OCI-LY7 (cell line): Measurements from ENCODE around the gene CTNND2. TPM values are rescaled to one million over a fixed set of nuclear protein-coding genes. Genes with fewer than 3 reads are reported as not detected.

Experiments used
- BruUV-seq: library from RNA; stranded (reverse); fragments of 400-500 nt; replicated peaks from 2 replicates; lab custom pipeline; 2021; lab: Mats Ljungman, UMichigan
- CTCF ChIA-PET: fragments of 300-600 bp; sonication (Branson Sonifier 250); formaldehyde crosslinking; loops from one replicate; lab custom pipeline; 2022; ENCODE audit warnings: antibody characterized with exemption; ENCODE audit not compliant: unreplicated experiment; lab: Charles Lee
- POLR2A ChIA-PET: fragments of 300-600 bp; sonication (Branson Sonifier 250); formaldehyde crosslinking; loops from one replicate; lab custom pipeline; 2022; ENCODE audit warnings: antibody characterized with exemption; lab: Charles Lee
- DNase-seq: peaks from one replicate; pipeline ENCODE4 v3.0.0-alpha.2; 2015; ENCODE audit warnings: low spot score
- H2AFZ ChIP-seq: fragments of 200-600 bp; sonication (generic), shearing (Covaris generic); 2 replicates; pipeline ENCODE4 v1.6.1; 2014; ENCODE audit warnings: mild to moderate bottlenecking, antibody characterized with exemption, low read length, moderate library complexity
- H3K27ac ChIP-seq: fragments of 200-600 bp; sonication (generic); 2 replicates; pipeline ENCODE4 v1.5.1; 2014; ENCODE audit warnings: mixed run types, low read depth, mild to moderate bottlenecking, moderate library complexity, low read length, inconsistent platforms; ENCODE audit not compliant: poor library complexity, severe bottlenecking
- H3K36me3 ChIP-seq: fragments of 200-600 bp; sonication (generic); 2 replicates; pipeline ENCODE4 v1.6.1; 2014; ENCODE audit warnings: mild to moderate bottlenecking, antibody characterized with exemption, low read length, moderate library complexity, mixed read lengths; ENCODE audit not compliant: insufficient read depth
- H3K4me1 ChIP-seq: fragments of 200-600 bp; sonication (generic); 2 replicates; pipeline ENCODE4 v1.5.1; 2014; ENCODE audit warnings: mild to moderate bottlenecking, low read length; ENCODE audit not compliant: insufficient read depth, poor library complexity, severe bottlenecking
- H3K4me2 ChIP-seq: fragments of 200-600 bp; sonication (generic); 2 replicates; pipeline ENCODE4 v1.6.1; 2014; ENCODE audit warnings: mild to moderate bottlenecking, low read length
- H3K4me3 ChIP-seq: fragments of 200-600 bp; sonication (generic); 2 replicates; pipeline ENCODE4 v1.5.1; 2014; ENCODE audit warnings: mild to moderate bottlenecking, low read depth, low read length; ENCODE audit not compliant: poor library complexity, severe bottlenecking
- H3K79me2 ChIP-seq: fragments of 200-600 bp; sonication (generic); 2 replicates; pipeline ENCODE4 v1.6.1; 2016; ENCODE audit warnings: low read depth, mild to moderate bottlenecking, low read length, moderate library complexity, mixed read lengths; ENCODE audit not compliant: insufficient read depth
- H3K9me2 ChIP-seq: fragments of 200-600 bp; sonication (generic); 2 replicates; pipeline ENCODE4 v1.6.1; 2016; ENCODE audit warnings: mild to moderate bottlenecking, low read length, mixed read lengths; ENCODE audit not compliant: insufficient read depth
- H3K9me3 ChIP-seq: fragments of 200-600 bp; sonication (generic); 2 replicates; pipeline ENCODE4 v1.6.1; 2014; ENCODE audit warnings: mild to moderate bottlenecking, mixed run types, low read length, mixed read lengths
- H4K20me1 ChIP-seq: fragments of 200-600 bp; sonication (generic); 2 replicates; pipeline ENCODE4 v1.6.1; 2014; ENCODE audit warnings: mild to moderate bottlenecking, antibody characterized with exemption, low read length, moderate library complexity, mixed read lengths; ENCODE audit not compliant: insufficient read depth
- EZH2phosphoT487 ChIP-seq: fragments of 200-600 bp; sonication (generic); IDR thresholded peaks from 2 replicates; pipeline ENCODE4 v1.6.1; 2018; ENCODE audit warnings: low read depth, borderline replicate concordance, mild to moderate bottlenecking, mixed run types, antibody characterized with exemption, low read length, moderate library complexity, mixed read lengths
- intact Hi-C: fragments of 100-400 bp; cut with micrococcal nuclease; formaldehyde crosslinking; loops from one replicate; pipeline ENCODE4 v1.10.0; 2022; ENCODE audit not compliant: unreplicated experiment
- total RNA-seq, 2 experiments: library from RNA; depleted of rRNA in 1 of 2; stranded (reverse); fragments of >200 nt in 1 of 2; shearing (Covaris generic) in 1 of 2; gene quantifications; 2 replicates each; pipeline ENCODE4 v1.2.3, GENCODE V29; 2014 to 2022
- TF ChIP-seq, protein P1 (sequence below): fragments of 200-600 bp; sonication (generic); conservative IDR thresholded peaks from 2 replicates; pipeline ENCODE4 v1.5.1; 2014; ENCODE audit warnings: mild to moderate bottlenecking, antibody characterized with exemption, low read length, moderate library complexity, mixed read lengths

The CTNND2 gene
- total RNA-seq, 2 experiments from 2014 or later, result not detected

DNA sequence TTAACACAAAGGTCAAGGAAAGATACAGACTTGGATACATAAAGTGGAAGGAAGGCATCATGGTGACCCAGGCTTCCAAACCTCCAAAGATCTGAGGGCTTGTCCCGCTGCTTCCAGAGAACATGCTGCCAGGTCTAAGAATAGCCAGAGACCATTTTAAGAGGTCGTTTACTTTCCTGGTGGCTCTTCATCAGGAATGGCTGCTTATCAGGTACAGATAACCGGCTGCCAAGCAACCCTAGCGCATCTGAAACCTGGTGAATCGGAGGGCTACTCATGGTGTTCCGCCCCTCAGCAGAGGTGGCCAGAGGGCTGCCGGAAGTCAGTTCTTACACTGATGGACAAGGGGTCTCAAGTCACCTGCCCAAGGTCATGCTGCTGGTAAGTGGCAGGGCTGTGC, 892.0 kb downstream of the CTNND2 start:
- ChIA-PET CTCF (no interaction called here), POLR2A (interaction anchor here (0.5 kb wide), 1 partner anchor 876 kb away, joined by 4 read pairs; no protein-coding TSS in a partner anchor)
- BruUV-seq, result no TSS peak
- no peak overlapping the region for H2AFZ ChIP-seq
- intact Hi-C loops, result no loop called here
- no peak overlapping the region for H3K4me3 ChIP-seq
- H3K36me3 ChIP-seq, result no peaks in the 10 kb centered on the region
- H4K20me1 ChIP-seq, result no peaks in the 10 kb centered on the region
- H3K27ac ChIP-seq, result no peak overlapping the region
- H3K4me2 ChIP-seq, result no peak overlapping the region
- no peaks in the 10 kb centered on the region for H3K79me2 ChIP-seq
- no peak for DNase-seq
- H3K9me3 ChIP-seq, result no peaks in the 10 kb centered on the region
- TF ChIP-seq, protein P1, sequence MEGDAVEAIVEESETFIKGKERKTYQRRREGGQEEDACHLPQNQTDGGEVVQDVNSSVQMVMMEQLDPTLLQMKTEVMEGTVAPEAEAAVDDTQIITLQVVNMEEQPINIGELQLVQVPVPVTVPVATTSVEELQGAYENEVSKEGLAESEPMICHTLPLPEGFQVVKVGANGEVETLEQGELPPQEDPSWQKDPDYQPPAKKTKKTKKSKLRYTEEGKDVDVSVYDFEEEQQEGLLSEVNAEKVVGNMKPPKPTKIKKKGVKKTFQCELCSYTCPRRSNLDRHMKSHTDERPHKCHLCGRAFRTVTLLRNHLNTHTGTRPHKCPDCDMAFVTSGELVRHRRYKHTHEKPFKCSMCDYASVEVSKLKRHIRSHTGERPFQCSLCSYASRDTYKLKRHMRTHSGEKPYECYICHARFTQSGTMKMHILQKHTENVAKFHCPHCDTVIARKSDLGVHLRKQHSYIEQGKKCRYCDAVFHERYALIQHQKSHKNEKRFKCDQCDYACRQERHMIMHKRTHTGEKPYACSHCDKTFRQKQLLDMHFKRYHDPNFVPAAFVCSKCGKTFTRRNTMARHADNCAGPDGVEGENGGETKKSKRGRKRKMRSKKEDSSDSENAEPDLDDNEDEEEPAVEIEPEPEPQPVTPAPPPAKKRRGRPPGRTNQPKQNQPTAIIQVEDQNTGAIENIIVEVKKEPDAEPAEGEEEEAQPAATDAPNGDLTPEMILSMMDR, result no peak
- no peak for TF ChIP-seq EZH2phosphoT487
- no peaks in the 10 kb centered on the region for H3K9me2 ChIP-seq
- H3K4me1 ChIP-seq, result no peaks in the 10 kb centered on the region

DNA sequence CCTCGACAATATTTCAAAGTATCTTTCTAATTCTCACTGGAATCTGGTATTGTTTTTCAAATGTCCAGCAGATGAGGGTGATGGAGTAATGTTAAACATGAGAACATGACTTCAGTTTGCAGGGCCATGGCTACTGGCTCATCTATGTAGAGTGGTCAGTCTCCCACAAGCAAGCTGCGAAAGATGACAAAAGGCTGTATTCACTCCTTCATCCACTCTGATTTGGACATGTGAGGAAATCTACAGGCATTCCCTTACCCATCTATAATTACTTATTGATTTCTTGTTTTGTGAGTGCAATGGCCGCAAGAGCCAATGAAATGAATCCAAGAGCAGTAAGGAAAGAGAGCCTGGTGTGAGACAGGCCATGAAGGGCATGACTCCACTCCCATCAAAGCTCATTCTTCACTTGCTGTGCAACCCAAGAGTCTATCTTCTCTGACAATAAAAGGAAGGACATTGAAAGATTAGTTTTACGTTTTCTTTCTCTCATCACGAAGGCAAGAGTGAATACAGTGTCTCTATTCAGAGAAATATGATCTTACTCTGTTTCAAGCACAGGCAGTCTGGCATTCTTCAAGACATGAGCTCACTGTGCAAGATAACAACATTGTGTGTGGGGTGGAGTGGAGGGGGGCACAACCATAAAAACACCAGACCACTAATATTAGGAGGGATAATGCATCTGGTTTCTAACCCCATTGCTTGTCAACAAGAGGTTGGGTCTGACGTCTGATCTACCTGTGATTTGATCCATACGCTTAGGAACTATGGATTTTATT, 893.6 kb downstream of the CTNND2 start:
- POLR2A ChIA-PET, result no interaction called here
- no peaks in the 10 kb centered on the region for H3K9me3 ChIP-seq
- no peak overlapping the region for H3K4me3 ChIP-seq
- H3K4me1 ChIP-seq, result no peaks in the 10 kb centered on the region
- BruUV-seq, result no TSS peak
- no peaks in the 10 kb centered on the region for H3K36me3 ChIP-seq
- H2AFZ ChIP-seq, result no peak overlapping the region
- TF ChIP-seq, protein P1, result no peak
- no peak for TF ChIP-seq EZH2phosphoT487
- no peak overlapping the region for H3K27ac ChIP-seq
- no peak for DNase-seq
- intact Hi-C loops, result no loop called here
- no peaks in the 10 kb centered on the region for H4K20me1 ChIP-seq
- CTCF ChIA-PET, result no interaction called here
- no peaks in the 10 kb centered on the region for H3K9me2 ChIP-seq
- H3K79me2 ChIP-seq, result no peaks in the 10 kb centered on the region
- H3K4me2 ChIP-seq, result no peak overlapping the region

DNA sequence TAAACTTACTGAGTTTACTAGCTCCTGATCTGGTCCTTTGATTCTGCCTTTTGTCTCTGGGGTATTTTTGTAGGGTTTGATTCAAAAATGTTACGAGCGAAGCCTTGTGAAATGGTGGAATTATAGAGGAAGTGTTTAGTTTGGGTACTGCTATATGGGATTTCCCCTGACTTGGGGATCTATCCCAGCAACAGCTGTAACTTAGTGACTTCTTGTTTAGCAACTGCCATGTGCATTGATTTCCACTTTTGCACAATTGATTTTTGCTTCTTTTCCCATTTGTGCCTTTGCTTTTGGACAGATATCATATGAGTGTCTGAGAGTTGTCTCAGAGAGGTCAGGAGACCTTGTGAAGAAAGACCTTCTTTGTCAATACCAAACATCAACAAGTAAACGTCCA, 894.7 kb downstream of the CTNND2 start:
- no peaks in the 10 kb centered on the region for H3K4me1 ChIP-seq
- BruUV-seq, result no TSS peak
- no peak for DNase-seq
- H4K20me1 ChIP-seq, result no peaks in the 10 kb centered on the region
- H3K4me2 ChIP-seq, result no peak overlapping the region
- no peaks in the 10 kb centered on the region for H3K9me3 ChIP-seq
- CTCF ChIA-PET, result no interaction called here
- POLR2A ChIA-PET, result no interaction called here
- no peaks in the 10 kb centered on the region for H3K9me2 ChIP-seq
- no peaks in the 10 kb centered on the region for H3K79me2 ChIP-seq
- no peak overlapping the region for H3K4me3 ChIP-seq
- no peak overlapping the region for H3K27ac ChIP-seq
- intact Hi-C loops, result no loop called here
- TF ChIP-seq EZH2phosphoT487, result no peak
- TF ChIP-seq, protein P1, result no peak
- no peak overlapping the region for H2AFZ ChIP-seq
- H3K36me3 ChIP-seq, result no peaks in the 10 kb centered on the region
